A673 (cell line): Measurements from ENCODE around the gene INVS. TPM values are rescaled to one million over a fixed set of nuclear protein-coding genes. Genes with fewer than 3 reads are reported as not detected.

Experiments
- BruUV-seq: library from RNA; stranded (reverse); fragments of 400-500 nt; replicated peaks from 2 replicates; lab custom pipeline; 2021; lab: Mats Ljungman, UMichigan
- CTCF ChIA-PET: fragments of 300-600 bp; sonication (Branson Sonifier 250); formaldehyde crosslinking; loops from one replicate; lab custom pipeline; 2022; ENCODE audit warnings: antibody characterized with exemption; lab: Charles Lee
- POLR2A ChIA-PET: fragments of 300-600 bp; sonication (Branson Sonifier 250); formaldehyde crosslinking; loops from one replicate; lab custom pipeline; 2022; ENCODE audit warnings: antibody characterized with exemption; ENCODE audit not compliant: low non-redundant PET; lab: Charles Lee
- DNase-seq: peaks from one replicate; pipeline ENCODE4 v3.0.0-alpha.2; 2015; ENCODE audit warnings: low spot score
- H3K27ac ChIP-seq: fragments of 200-600 bp; sonication (generic); 2 replicates; pipeline ENCODE4 v1.5.1; 2016; ENCODE audit warnings: mixed run types, low read depth, mild to moderate bottlenecking, mixed read lengths, antibody characterized with exemption, low read length; ENCODE audit not compliant: poor library complexity, severe bottlenecking
- H3K27me3 ChIP-seq: fragments of 200-600 bp; sonication (generic); replicated peaks from 2 replicates; pipeline ENCODE4 v1.6.1; 2017; ENCODE audit warnings: mixed run types, low read depth, mild to moderate bottlenecking, mixed read lengths, antibody characterized with exemption, low read length; ENCODE audit not compliant: insufficient read depth, poor library complexity
- H3K36me3 ChIP-seq: fragments of 200-600 bp; sonication (generic); 2 replicates; pipeline ENCODE4 v1.6.1; 2016; ENCODE audit warnings: mixed run types, mild to moderate bottlenecking, mixed read lengths, antibody characterized with exemption, low read length; ENCODE audit not compliant: insufficient read depth, poor library complexity, severe bottlenecking
- H3K4me1 ChIP-seq: fragments of 200-600 bp; sonication (generic); 2 replicates; pipeline ENCODE4 v1.6.1; 2017; ENCODE audit warnings: mixed run types, mild to moderate bottlenecking, mixed read lengths, antibody characterized with exemption, low read length; ENCODE audit not compliant: insufficient read depth, poor library complexity, severe bottlenecking
- H3K4me3 ChIP-seq: fragments of 200-600 bp; sonication (generic); 2 replicates; pipeline ENCODE4 v1.5.1; 2016; ENCODE audit warnings: low read depth, mixed run types, mild to moderate bottlenecking, mixed read lengths, low read length; ENCODE audit not compliant: poor library complexity, severe bottlenecking
- H3K9me3 ChIP-seq: fragments of 200-600 bp; sonication (generic); 2 replicates; pipeline ENCODE4 v1.6.1; 2016; ENCODE audit warnings: mixed run types, low read depth, mild to moderate bottlenecking, mixed read lengths, antibody characterized with exemption, low read length; ENCODE audit not compliant: poor library complexity, severe bottlenecking
- CTCF ChIP-seq: fragments of 300-800, 200-600 bp; sonication (generic); conservative IDR thresholded peaks from 2 replicates; pipeline ENCODE4 v1.5.1; 2017; ENCODE audit warnings: low read depth, mild to moderate bottlenecking, antibody characterized with exemption, low read length, moderate library complexity, mixed read lengths
- EZH2 ChIP-seq: fragments of 200-600 bp; sonication (generic); IDR thresholded peaks from 2 replicates; pipeline ENCODE4 v1.6.1; 2017; ENCODE audit warnings: borderline replicate concordance, low read depth, mild to moderate bottlenecking, mixed read lengths, antibody characterized with exemption, low read length; ENCODE audit not compliant: poor library complexity, severe bottlenecking
- intact Hi-C: fragments of 100-400 bp; cut with micrococcal nuclease; formaldehyde crosslinking; loops from one replicate; pipeline ENCODE4 v1.10.0; 2022; ENCODE audit not compliant: unreplicated experiment
- total RNA-seq: library from RNA; stranded (reverse); gene quantifications from 2 replicates; pipeline ENCODE4 v1.2.3, GENCODE V29; 2021

Gene INVS
- total RNA-seq, 1 experiment from 2014 or later: 23.3 TPM

- Histone ChIP-seq H3K4me3 (no peak overlapping the region), H3K9me3 (no peaks in the 10 kb centered on the region), H3K36me3 (no peaks in the 10 kb centered on the region), H3K4me1 (no peaks in the 10 kb centered on the region), H3K27me3 (no peaks in the 10 kb centered on the region), H3K27ac (no peak overlapping the region)
- ChIA-PET CTCF (no interaction called here), POLR2A (no interaction called here)
- no peak for DNase-seq
- BruUV-seq: no TSS peak
- no peak for TF ChIP-seq CTCF
- no peak for TF ChIP-seq EZH2
- intact Hi-C loops: no loop called here
Observed at GRCh38 chr9:100120286-100120685, 21.2 kb downstream of the INVS start.

- no peak overlapping the region for H3K4me3 ChIP-seq
- CTCF ChIA-PET: no interaction called here
- no peak for DNase-seq
- intact Hi-C loops: no loop called here
- no peak overlapping the region for H3K27ac ChIP-seq
- H3K4me1 ChIP-seq: peaks cover 11% of the 10 kb centered on the region
- no peaks in the 10 kb centered on the region for H3K27me3 ChIP-seq
- TF ChIP-seq EZH2 (no peak), CTCF (no peak)
- no TSS peak for BruUV-seq
- no peaks in the 10 kb centered on the region for H3K9me3 ChIP-seq
- no peaks in the 10 kb centered on the region for H3K36me3 ChIP-seq
- POLR2A ChIA-PET: no interaction called here
Observed at GRCh38 chr9:100125236-100125635, 26.2 kb downstream of the INVS start.

GRCh38 chr9:100125910-100126309 is 26.9 kb downstream of the INVS start:
- Histone ChIP-seq H3K27me3 (no peaks in the 10 kb centered on the region), H3K4me3 (no peak overlapping the region), H3K36me3 (no peaks in the 10 kb centered on the region), H3K9me3 (no peaks in the 10 kb centered on the region), H3K27ac (no peak overlapping the region), H3K4me1 (peaks cover 11% of the 10 kb centered on the region)
- no peak for DNase-seq
- BruUV-seq: no TSS peak
- ChIA-PET POLR2A (no interaction called here), CTCF (no interaction called here)
- TF ChIP-seq EZH2 (no peak), CTCF (no peak)
- intact Hi-C loops: no loop called here
